GM21737 (cell line): ENCODE results near the gene GPC6.

Experiments
- ATAC-seq: cut with Tn5 transposase; IDR thresholded peaks from one replicate; pipeline ENCODE4 v1.9.1; 2021; ENCODE audit warnings: mild to moderate bottlenecking, moderate library complexity; ENCODE audit not compliant: unreplicated experiment

GPC6 gene

DNA sequence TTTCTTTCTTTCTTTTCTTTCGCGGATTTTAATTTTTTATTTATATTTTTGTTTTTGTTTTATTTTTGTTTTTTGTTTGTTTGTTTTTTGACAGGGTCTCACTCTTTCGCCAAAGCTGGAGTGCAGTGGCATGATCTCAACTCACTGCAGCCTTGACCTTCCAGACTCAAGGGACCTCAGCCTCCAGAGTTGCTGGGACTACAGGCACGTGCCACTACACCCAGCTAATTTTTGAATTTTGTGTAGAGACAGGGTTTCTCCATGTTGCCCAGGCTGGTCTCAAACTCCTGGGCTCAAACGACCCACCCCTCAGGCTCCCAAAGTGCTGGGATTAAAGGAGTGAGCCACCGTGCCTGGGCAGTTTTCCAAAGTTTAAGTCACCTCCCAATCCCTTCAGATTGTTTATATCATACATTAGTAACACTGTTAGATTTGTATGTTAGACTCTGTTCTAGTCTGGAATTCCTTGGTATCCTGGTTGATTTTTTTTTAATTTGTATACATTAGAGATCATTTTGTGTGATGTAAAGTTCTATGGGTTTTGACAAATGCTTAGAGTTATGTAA, 655.6 kb downstream of the GPC6 start:
- no peak for ATAC-seq

DNA sequence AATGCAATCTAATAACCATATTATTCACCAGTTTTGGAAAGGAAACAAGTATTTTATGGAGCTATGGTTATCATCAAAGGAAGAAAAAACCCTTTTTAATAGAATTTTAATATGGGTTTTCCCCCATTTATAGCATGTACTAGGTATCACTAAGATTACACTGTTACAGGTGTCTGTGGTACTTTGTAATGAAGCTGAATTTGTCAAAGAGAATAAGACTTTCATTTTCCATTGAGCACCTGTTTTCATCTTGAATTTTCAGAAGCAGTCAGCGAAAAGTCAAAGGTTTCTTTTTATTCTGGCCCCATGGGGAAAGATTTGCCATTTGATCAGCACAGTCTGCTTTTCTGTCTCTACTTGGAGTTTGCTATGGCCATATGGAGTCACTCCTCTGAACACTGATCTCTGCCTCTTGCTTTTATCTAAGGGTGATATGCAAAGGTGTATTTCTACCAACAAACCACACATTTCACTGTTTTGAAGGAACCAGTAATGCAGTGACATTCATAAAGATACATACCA, 662.9 kb downstream of the GPC6 start:
- ATAC-seq: no peak

DNA sequence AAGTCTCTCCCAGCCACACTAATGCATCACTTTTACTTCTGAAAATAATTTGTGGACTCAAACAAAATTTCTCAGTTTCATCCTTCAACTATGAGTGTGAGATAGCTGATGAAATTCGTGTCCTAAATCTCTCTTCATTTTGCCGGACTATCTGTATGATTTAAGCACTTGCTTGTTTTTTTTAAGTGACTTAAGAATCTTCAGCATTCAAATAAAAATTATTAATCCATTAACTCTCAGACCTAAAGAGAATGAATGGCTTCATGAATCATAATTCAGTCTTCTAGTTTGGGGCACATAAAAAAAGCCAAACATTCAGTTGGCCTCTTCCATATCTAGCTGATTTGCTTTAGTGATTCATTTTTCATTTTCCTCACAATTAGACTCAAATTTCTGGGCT, 673.4 kb downstream of the GPC6 start:
- ATAC-seq: no peak

DNA sequence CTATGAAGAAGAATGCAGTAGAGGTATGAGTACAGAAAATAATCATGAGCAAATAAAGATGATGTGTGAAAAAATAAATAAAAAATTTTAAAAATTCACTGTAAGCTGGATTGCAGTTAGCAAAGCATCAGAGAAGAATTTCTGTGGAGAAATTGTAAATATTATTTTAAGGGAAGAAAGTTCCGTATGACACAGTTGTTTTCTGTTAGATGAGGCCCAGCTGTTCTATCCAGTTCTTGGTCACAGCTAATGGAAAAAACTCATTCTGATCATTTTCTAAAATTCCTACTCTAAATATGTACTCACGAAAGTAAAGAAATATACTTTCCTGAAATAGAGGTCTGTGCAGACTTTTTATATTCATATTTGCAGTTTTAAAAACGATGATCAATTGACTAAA, 674.1 kb downstream of the GPC6 start:
- no peak for ATAC-seq

DNA sequence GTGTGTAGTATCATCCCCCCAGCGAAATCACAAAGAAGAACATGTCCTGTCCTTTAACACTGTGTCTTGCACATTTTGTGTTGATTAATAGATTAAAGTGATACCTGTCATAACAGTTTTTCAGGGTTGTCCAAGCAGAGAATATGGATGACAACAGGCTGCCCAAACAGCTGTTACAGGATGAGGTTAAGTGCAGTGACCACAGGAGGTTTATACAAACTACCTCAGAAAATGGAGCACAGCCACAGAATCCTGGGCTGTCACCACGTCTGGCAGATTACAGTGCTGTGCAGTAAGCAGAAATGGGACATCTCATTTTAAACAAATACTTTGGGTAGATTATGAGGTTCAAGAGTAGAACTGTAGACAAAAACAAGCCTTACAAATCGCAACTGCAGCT, 677.3 kb downstream of the GPC6 start:
- no peak for ATAC-seq

DNA sequence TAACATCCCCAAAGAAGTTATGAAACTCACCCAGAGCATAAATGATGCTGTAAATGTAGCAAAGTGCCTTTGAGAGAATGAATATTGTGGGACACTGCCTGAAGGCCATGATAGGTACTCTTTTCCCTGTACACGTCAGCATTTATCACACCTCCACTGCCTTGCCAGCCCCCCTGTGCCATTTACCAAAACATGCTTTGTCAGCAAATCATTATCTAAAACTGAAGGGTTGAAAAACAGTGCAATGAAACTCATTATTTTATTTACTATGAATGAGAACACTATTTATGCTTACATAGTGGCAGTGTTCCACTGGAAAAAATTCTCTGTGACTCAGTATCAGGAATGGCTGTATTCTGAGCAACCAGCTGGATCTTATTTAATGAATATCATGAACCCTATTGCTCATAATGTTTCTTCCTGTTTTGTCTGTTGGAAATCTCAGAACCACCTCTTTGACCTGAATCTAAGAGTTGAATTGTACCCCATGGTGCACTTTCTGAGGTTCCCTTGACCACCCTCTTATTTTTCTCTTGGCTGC, 688.7 kb downstream of the GPC6 start:
- ATAC-seq: no peak

DNA sequence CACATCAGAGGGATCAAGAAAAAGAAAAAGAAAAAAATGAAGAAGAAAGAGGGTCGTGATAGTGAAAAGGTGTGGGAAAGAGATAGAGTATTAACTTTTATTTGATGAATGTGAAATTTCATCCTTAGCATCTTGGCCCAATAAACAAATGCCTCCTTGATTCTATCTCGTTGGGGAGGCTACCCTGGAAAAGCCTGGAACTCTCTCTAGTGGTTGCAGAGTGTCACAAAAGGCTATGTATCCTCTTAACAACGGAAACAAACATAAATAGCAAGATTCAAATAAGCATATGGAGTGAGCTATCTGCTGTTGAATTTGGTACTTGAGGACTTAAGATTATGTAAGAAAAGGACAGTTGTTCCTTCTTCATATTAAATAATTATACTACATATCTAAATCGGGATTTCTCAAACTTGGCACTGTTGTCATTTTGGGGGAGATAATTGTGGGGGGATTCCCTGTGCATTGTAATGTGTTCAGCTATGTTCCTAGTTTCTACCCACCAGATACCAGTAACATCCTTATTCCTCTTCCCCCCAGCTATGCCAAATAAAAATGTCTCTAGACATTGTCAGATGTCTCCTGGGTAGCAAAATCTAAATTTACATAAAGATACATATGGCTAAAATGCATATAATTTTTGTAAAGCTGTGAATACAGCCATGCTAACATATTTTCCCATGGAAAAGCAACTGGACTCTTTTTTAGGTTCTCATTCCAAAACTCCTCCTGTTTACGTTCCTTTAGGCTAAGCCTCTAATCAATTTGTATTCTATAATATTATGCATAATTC, 695.7 kb downstream of the GPC6 start:
- ATAC-seq: no peak

DNA sequence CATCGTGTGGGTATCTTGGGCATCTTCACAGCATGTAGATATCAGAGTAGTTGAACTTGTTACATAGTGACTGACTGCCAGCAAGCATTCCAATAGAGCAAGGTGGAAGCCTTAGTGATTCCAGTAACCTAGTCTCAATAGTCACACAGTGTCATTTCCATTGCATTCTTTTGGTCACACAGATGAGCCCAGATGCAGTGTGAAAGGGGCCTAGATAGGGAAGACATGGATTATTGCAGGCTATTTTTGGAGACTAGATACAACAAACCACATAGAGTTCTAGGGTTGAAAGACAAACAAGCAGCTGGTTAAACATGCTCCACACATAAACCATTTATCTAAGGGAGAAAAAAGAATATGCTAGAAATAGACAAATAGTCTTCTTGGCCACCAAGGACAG, 699.4 kb downstream of the GPC6 start:
- ATAC-seq: no peak

DNA sequence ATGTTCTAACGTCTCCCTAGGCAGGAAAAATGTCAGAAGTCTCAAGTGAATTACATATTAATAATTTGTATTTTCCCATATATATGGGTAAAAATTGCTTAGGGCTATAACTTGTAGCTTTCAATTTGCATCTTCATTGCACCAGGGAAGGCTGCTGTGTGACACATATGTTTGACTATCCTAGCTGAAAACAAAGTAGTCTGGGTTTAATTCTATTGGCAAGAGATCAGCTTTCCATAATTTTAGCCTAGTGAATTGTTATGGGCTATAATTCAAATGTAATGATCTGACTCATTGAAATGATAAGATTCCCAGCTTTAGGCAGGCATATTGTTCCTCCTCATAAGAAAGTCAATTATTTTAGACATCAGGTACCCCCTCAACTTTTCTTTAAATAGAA, 699.8 kb downstream of the GPC6 start:
- ATAC-seq: no peak

DNA sequence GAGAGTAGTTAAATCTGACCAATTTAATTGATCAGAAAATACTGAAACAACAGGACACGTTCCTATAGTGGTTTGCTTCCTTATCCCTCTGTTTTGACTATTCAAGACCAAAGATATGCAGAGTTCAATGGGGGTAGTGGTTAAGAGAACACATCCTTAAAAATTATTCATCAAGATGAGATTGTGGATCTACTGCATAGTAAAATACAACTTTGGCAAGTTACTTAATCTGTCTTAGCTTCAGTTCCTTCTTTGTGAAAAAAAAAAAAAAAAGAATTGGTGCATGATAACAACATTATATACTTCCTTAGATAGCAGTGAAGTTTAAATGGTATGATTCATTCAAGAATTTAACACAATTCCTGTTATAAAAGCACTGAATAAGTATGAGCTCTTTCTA, 700.8 kb downstream of the GPC6 start:
- no peak for ATAC-seq

DNA sequence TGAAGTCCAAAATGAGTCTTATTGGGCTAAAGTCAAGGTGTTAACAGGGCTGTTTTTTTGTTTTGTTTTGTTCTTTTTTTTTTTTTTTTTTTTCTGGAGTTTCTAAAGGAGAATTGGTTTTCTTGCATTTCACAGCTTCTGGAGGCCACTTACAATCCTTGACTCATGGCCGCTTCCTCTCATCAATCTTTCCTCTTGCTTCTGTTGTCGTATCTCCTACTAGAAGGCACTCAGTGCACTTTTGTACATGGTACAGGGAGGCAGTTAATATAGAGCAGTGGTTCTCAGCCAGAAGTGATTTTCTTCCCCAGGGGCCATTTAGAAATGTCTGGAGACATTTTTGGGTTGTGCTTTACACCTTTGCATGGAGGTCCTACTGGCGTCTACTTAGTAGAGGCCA, 706.3 kb downstream of the GPC6 start:
- no peak for ATAC-seq

DNA sequence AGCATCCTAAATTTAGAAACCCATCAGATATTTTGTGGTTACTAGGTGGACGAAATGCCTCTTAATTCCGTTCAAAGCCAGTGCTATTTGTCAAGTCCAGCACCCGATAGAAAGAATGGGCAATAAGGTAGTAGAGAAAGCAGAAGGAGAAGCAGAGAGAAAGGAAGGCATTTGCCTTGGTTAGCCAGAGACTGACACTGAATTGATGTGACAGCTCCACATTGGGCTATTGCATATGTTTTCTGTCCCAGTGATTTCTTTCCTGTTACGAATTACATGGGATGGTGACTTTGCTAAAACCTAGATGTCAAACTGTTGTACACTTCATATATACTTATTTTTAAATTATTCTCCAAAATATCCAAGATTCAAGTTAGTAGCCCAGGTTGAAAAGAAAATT, 710.3 kb downstream of the GPC6 start:
- ATAC-seq: no peak

DNA sequence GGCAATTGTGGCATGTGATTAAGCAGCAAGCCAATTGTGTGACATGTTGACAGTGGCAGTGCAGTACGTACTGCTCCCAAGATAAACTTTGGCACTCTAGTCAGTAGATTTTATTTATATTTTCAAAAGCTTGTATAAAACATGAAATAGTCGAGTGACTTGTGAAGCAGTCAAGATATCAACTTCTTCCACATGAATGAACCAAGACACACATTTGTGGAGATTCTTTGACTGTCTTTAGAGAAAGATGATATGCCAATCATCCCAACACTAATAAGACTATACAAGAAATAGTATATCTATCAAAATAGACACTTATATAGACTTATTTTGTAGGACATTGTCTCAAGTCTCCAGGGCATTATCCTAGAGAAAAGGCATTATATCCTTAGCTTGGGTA, 714.8 kb downstream of the GPC6 start:
- no peak for ATAC-seq

DNA sequence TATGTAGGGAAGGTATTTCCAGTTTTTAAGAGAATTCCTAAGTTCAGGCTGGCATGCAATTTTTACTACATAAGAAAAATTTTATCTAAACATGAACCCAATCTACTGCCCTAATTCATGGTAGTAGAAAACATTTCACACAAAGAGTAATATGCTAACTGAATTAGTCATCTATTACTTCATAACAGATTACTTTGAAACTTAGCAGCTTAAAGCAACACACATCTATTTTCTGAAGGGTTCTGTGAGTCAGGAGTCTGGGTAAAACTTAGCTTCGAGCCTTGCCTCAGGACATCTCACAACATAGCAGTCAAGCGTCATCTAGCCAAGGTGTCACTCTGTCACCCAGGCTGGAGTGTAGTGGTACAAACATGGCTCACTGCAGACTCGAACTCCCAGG, 715.4 kb downstream of the GPC6 start:
- ATAC-seq: no peak

DNA sequence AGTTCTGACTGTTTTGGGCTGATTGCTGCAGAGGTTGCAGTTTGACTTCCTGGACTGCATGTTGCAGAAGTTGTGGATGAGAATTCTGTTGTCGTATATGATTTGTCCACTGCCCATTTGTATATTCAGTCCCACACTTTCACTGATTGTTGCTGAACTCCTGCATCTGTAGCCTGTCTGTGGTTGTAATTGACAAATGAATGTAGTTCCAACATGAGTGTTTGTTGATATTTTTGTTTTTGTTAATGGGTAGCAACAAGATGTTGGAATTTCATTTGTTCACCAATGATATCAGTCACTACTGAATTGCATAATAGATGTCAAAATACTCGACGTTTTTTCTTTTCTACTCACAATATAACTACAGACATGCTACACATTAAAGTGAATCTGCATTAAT, 719.0 kb downstream of the GPC6 start:
- no peak for ATAC-seq

DNA sequence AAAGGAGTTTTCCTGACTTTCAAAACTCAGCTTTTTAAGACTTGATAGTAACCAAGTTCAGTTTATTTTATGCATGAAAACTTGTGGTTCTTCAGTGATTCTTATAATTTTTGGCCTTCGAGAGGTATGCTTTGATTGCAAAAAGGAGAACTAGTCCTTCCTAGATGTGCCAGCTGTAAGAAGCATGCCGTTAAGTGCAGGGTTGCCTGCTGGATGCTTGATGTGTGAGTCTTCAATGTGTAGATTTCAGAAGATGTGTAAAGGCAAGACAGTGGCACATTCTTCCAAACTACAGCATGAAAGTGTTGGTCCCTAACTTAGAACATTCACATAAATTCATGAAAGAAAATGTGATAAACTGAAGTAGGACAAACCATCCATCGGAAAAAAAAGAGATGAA, 720.4 kb downstream of the GPC6 start:
- ATAC-seq: no peak

DNA sequence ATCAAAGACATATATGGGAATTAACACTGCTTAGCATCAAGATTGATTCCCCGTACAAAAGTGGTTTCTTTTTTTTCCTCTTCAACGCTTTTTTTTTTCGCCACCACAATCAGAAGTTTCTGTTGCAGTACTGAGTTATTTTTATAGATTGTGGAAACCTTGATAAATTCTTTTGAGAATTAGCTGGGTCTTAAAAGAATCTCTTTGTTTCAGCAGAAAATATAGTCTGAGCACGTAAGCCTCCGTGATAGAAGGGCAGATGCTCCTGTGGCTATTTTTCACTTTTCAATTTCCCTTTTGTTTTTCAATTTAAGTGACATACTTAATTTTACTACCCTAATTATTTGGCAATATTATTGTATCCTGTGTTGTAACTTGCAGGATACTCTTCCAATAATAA, 721.0 kb downstream of the GPC6 start:
- no peak for ATAC-seq

DNA sequence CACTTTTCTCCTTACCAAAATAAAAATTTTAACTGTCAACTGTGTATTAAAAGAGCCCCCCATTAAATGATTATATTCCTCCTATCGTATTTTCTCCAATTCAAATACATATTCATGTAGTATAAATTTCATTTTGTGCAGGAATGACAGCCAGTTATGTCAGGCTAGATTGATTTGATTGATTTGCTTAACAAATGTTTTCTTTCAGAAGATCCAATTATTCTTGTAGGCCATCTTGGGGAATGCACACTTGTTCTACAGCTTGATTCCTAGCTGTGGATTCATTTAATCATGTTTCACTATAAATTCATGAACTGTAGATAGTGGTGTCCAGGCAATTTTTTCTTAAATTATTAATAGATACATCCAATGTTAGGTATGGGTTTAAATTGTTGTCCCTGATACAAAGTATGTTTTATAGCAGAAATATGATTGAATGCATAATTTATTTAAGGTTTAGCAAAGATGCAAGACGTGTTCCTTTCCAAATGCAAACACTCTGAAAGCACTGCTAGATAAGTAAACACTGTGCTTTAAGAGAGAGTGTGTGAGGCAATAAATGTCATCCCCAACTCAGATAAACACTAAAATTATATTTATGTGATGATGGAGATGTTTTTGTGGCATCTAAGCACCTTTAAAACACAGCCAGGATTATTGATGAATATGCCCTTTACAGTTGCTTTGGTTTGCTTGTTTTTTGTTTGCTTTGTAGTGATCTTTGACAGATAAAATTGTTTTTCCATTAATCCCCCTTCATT, 721.7 kb downstream of the GPC6 start:
- no peak for ATAC-seq

DNA sequence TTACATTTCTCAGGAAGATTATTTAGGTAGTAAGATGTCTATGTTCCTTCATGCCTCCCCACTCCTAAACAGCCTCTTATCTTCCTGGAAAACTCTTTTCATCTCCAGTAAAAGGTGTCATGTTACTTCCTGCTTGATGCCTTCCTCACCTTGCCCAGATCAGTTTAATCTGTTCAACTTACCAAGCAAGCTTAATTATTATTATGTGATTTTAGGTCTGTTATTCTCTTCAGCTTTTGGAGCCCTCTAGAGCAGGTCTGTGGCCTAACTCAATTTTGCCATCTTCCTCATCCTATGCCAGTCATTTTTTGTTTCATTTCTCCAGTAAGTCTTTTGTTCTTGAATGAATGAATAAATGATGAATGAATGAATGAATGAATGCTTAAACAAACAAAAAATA, 724.5 kb downstream of the GPC6 start:
- no peak for ATAC-seq

DNA sequence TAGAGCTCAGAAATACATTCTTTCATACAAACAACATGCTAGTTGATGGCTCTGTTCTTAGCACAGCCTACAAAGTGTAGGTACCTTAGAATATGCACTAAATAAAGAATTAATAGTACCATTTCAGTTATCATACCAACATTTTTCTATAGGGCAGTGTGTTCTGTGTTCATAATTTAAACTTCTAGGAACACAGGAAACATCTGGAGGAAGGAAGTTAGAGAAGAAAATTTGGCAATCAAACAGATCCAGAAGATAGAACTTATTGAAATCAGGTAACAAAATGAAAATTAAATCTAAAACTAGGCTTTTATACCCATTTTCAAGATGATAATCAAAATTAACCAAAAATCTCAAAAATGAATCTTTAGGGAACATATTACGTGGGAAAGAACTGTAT, 725.3 kb downstream of the GPC6 start:
- no peak for ATAC-seq

DNA sequence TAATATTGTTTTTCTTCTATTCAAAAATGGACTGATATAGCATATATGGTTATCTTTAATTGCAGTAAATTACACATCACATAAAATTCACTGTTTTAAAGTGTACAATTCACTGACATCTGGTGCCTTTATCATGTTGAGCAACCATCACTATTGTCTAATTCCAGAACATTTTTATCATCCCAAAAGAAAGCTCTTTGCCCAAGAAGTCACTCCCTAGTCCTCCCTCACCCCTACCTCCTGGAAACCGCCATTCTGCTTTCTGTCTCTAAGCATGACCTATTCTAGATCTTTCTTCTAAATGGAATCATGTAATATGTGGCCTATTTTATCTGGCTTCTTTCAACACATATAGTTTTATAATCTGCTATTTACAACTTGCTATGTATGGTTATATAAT, 727.2 kb downstream of the GPC6 start:
- no peak for ATAC-seq

DNA sequence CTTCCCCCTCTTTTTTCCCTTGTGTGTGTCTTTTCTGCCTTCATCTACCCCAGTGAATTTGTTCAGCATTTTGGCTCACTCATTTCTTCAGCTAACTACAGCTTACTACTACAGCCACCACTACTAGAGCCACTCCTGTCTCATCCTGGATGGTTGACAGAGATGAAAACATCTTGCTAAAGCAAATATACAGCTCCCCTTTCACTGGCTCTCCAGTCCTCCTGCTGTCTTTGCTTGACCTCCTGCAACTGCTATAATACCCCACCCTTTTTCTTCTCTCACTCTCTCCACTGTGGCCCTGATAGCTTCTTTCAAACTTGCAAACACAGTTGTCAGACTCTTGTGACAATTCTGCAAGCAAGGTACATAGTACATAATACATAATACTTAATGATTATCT, 729.3 kb downstream of the GPC6 start:
- no peak for ATAC-seq
